K562 (cell line): ENCODE measurements around the gene ZNF468. TPM values are rescaled to one million over a fixed set of nuclear protein-coding genes. Genes with fewer than 3 reads are reported as not detected.

ENCODE experiments used
- ATAC-seq: fragments of 200-7000 bp; cut with Tn5 transposase; 3 replicates; pipeline ENCODE4 v1.9.1; 2020; ENCODE audit warnings: moderate library complexity
- BruUV-seq: library from RNA; stranded (reverse); fragments of 400-500 nt; replicated peaks from 2 replicates; lab custom pipeline; 2021; lab: Mats Ljungman, UMichigan
- CTCF ChIA-PET: fragments of 300-600 bp; formaldehyde crosslinking; extraction: SDS; loops from one replicate; lab custom pipeline; 2021; ENCODE audit warnings: low intra/inter-chr PET ratio; lab: Yijun Ruan, JAX
- POLR2A ChIA-PET: fragments of 300-600, 350-650 bp; sonication (Branson Sonifier 250); formaldehyde crosslinking; extraction: SDS; loops from one replicate; lab custom pipeline; 2021; ENCODE audit warnings: antibody characterized with exemption, inconsistent platforms; lab: Yijun Ruan, JAX
- DNase-seq, 4 experiments: peaks; one replicate each; pipeline versions ENCODE4 v3.0.0 to v3.0.0-alpha.2; 2011 to 2018; ENCODE audit warnings: low spot score in 3 of 4, mixed read lengths in 3 of 4; ENCODE audit errors: extremely low read depth in 1 of 4
- FAIRE-seq: peaks from 2 replicates; lab custom pipeline; 2011; peaks lifted over from hg19 to GRCh38; lab: Jason Lieb, UNC
- H2AFZ ChIP-seq: 2 replicates; pipeline ENCODE4 v1.6.0; 2011; ENCODE audit warnings: low read depth, low read length, control low read depth, inconsistent platforms
- H3K27ac ChIP-seq: fragments of 200-600 bp; 3 replicates; pipeline ENCODE4 v1.8.0; 2011; ENCODE audit warnings: low read depth, mild to moderate bottlenecking, control low read depth, inconsistent platforms, low read length, moderate library complexity, mixed read lengths; ENCODE audit errors: extremely low read depth
- H3K27me3 ChIP-seq, 2 experiments: fragments of 300-600 bp in 1 of 2; 2 replicates in 1 of 2; 3 replicates in 1 of 2; pipeline versions ENCODE4 v1.6.0 to v1.8.0; 2011; ENCODE audit warnings: inconsistent platforms in 2 of 2, low read length in 2 of 2, mild to moderate bottlenecking in 1 of 2, mixed read lengths in 1 of 2, moderate library complexity in 1 of 2; ENCODE audit not compliant: control insufficient read depth in 2 of 2, insufficient read depth in 2 of 2
- H3K36me3 ChIP-seq: fragments of 300-600 bp; 3 replicates; pipeline ENCODE4 v1.8.0; 2011; ENCODE audit warnings: mild to moderate bottlenecking, low read length, inconsistent platforms; ENCODE audit not compliant: control insufficient read depth, insufficient read depth
- H3K4me1 ChIP-seq, 2 experiments: fragments of 200-600 bp in 1 of 2; replicated peaks in 1 of 2; 2 replicates in 1 of 2; 3 replicates in 1 of 2; pipeline versions ENCODE4 v1.5.1 to v1.8.0; 2011; ENCODE audit warnings: inconsistent platforms in 2 of 2, low read length in 2 of 2, mild to moderate bottlenecking in 1 of 2, mixed read lengths in 1 of 2, moderate library complexity in 1 of 2; ENCODE audit not compliant: control insufficient read depth in 2 of 2, insufficient read depth in 2 of 2
- H3K4me2 ChIP-seq: 2 replicates; pipeline ENCODE4 v1.6.1; 2011; ENCODE audit warnings: low read length, control low read depth, inconsistent platforms, mixed read lengths; ENCODE audit not compliant: insufficient read depth
- H3K4me3 ChIP-seq: fragments of 200-600 bp; sonication (generic), shearing (Covaris generic); 2 replicates; pipeline ENCODE4 v1.5.1; 2016; ENCODE audit warnings: control low read depth, inconsistent platforms
- H3K79me2 ChIP-seq: fragments of 200-600 bp; 3 replicates; pipeline ENCODE4 v1.8.0; 2011; ENCODE audit warnings: low read length, inconsistent platforms; ENCODE audit not compliant: control insufficient read depth, insufficient read depth
- H3K9ac ChIP-seq, 2 experiments: 2 replicates each; pipeline versions ENCODE4 v1.6.0 to v1.6.1; 2011; ENCODE audit warnings: low read depth in 2 of 2, low read length in 2 of 2, control low read depth in 1 of 2, inconsistent platforms in 1 of 2, mild to moderate bottlenecking in 1 of 2, mixed read lengths in 1 of 2; ENCODE audit not compliant: insufficient read depth in 1 of 2
- H3K9me1 ChIP-seq: one replicate; pipeline ENCODE4 v1.6.0; 2011; ENCODE audit warnings: inconsistent platforms, mild to moderate bottlenecking, low read length, moderate library complexity; ENCODE audit not compliant: control insufficient read depth, insufficient read depth
- H3K9me3 ChIP-seq: replicated peaks from 2 replicates; pipeline ENCODE4 v1.5.1; 2011; ENCODE audit warnings: low read depth, low read length, inconsistent platforms; ENCODE audit not compliant: control insufficient read depth, insufficient read depth
- H4K20me1 ChIP-seq: replicated peaks from 2 replicates; pipeline ENCODE4 v1.6.1; 2011; ENCODE audit warnings: low read length, inconsistent platforms, mixed read lengths; ENCODE audit not compliant: control insufficient read depth, insufficient read depth
- ASH1L ChIP-seq: fragments of 450-650 bp; IDR thresholded peaks from 2 replicates; pipeline ENCODE4 v1.6.1; 2018; ENCODE audit warnings: borderline replicate concordance, mild to moderate bottlenecking, low read depth; ENCODE audit not compliant: partially characterized antibody
- CBFA2T3 ChIP-seq: fragments of 450-650 bp; IDR thresholded peaks from 2 replicates; pipeline ENCODE4 v1.6.1; 2017
- DPF2 ChIP-seq: fragments of 450-650 bp; IDR thresholded peaks from 2 replicates; pipeline ENCODE4 v1.6.1; 2016
- NCOA2 ChIP-seq, 2 experiments: fragments of 450-650 bp; IDR thresholded peaks; 2 replicates each; pipeline ENCODE4 v1.6.1; 2018; ENCODE audit warnings: mild to moderate bottlenecking in 2 of 2, moderate library complexity in 1 of 2; ENCODE audit not compliant: partially characterized antibody in 2 of 2
- POLR2G ChIP-seq: fragments of 200-400 bp; formaldehyde crosslinking; IDR thresholded peaks from 2 replicates; pipeline ENCODE4 v1.6.1; 2017; ENCODE audit warnings: low read depth, mild to moderate bottlenecking, antibody characterized with exemption, low read length, moderate library complexity
- RCOR1 ChIP-seq, 2 experiments: IDR thresholded peaks; 2 replicates each; pipeline ENCODE4 v1.6.1; 2012; ENCODE audit warnings: low read depth in 2 of 2, low read length in 2 of 2, borderline replicate concordance in 1 of 2, improper control_type of control experiment in 1 of 2
- SETDB1 ChIP-seq: IDR thresholded peaks from one replicate; pipeline ENCODE4 v1.6.1; 2012; ENCODE audit warnings: low read length, control low read depth, inconsistent platforms
- TAF7 ChIP-seq: fragments of 450-650 bp; IDR thresholded peaks from 2 replicates; pipeline ENCODE4 v1.6.1; 2016; ENCODE audit warnings: missing genetic modification characterization, missing compliant biosample characterization
- TEAD1 ChIP-seq, 2 experiments: fragments of 450-650 bp in 1 of 2; sonication (generic) in 1 of 2; formaldehyde crosslinking; IDR thresholded peaks; 2 replicates each; pipeline versions ENCODE4 v1.4.0 to v1.8.0; 2020 to 2022; ENCODE audit warnings: mild to moderate bottlenecking in 2 of 2, missing genetic modification reagents in 1 of 2
- TGIF2 ChIP-seq: sonication (generic); formaldehyde crosslinking; IDR thresholded peaks from 2 replicates; pipeline ENCODE4 v1.8.1; 2022; ENCODE audit warnings: mild to moderate bottlenecking, missing genetic modification reagents, moderate library complexity
- WGBS: fragments of 100-300 bp; shearing (Covaris generic); methylation state at CpG from one replicate; pipeline ENCODE4 v1.1.6; 2016; ENCODE audit warnings: low coverage, mixed read lengths; ENCODE audit not compliant: insufficient coverage; ENCODE audit errors: missing lambda C conversion rate; 5-methylcytosine and 5-hydroxymethylcytosine counted together
- in situ Hi-C: fragments of 300-500 bp; cut with MboI; formaldehyde crosslinking; loops from 4 replicates; pipeline ENCODE4 v1.15.0; 2018; ENCODE audit warnings: inconsistent platforms, mixed read lengths
- intact Hi-C: fragments of 100-400 bp; cut with micrococcal nuclease; formaldehyde crosslinking; loops from 2 replicates; pipeline ENCODE4 v1.14.2; 2022
- polyA plus RNA-seq, 8 experiments: library from polyadenylated mRNA; depleted of rRNA in 4 of 8; stranded (reverse) in 5 of 8; unstranded in 3 of 8; fragments of >200 nt; fragmentation: Nextera tagmentation in 2 of 8; fragmentation: Illumina TruSeq in 1 of 8; extraction: Ambion mirVana in 2 of 8; extraction: Trizol in 1 of 8; gene quantifications; 2 replicates each; pipeline versions ENCODE4 v1.2.1 to v1.2.3, GENCODE V29; 2011 to 2014; ENCODE audit warnings: inconsistent platforms in 1 of 8, missing spikeins in 1 of 8
- total RNA-seq, 7 experiments: library from RNA; depleted of rRNA in 6 of 7; stranded (reverse); fragments of >200 nt in 6 of 7; fragmentation: Illumina TruSeq in 2 of 7; extraction: Trizol in 2 of 7; gene quantifications; 2 replicates each; pipeline versions ENCODE4 v1.2.1 to v1.2.3, GENCODE V29; 2011 to 2021; ENCODE audit warnings: low replicate concordance in 1 of 7
- TF ChIP-seq, protein P1 (sequence below): IDR thresholded peaks from 3 replicates; pipeline ENCODE4 v1.6.1; 2011; ENCODE audit warnings: borderline replicate concordance, mild to moderate bottlenecking, moderate library complexity; ENCODE audit not compliant: insufficient read length; ENCODE audit errors: extremely low read depth
- TF ChIP-seq, protein P2 (sequence below): IDR thresholded peaks from 2 replicates; pipeline ENCODE4 v1.6.1; 2011; ENCODE audit not compliant: insufficient read length; ENCODE audit errors: extremely low read depth
- TF ChIP-seq, protein P3 (sequence below), 2 experiments: IDR thresholded peaks; 2 replicates each; pipeline ENCODE4 v1.6.1; 2012; ENCODE audit warnings: improper control_type of control experiment in 2 of 2, low read depth in 2 of 2, low read length in 2 of 2, borderline replicate concordance in 1 of 2

The ZNF468 gene
- total and polyA plus RNA-seq, 9 of the 15 experiments (the other 6 are each of a cell fraction or from before 2014, with no cell fraction given) = 15.9 to 36.2 (median 23.2) TPM

DNA sequence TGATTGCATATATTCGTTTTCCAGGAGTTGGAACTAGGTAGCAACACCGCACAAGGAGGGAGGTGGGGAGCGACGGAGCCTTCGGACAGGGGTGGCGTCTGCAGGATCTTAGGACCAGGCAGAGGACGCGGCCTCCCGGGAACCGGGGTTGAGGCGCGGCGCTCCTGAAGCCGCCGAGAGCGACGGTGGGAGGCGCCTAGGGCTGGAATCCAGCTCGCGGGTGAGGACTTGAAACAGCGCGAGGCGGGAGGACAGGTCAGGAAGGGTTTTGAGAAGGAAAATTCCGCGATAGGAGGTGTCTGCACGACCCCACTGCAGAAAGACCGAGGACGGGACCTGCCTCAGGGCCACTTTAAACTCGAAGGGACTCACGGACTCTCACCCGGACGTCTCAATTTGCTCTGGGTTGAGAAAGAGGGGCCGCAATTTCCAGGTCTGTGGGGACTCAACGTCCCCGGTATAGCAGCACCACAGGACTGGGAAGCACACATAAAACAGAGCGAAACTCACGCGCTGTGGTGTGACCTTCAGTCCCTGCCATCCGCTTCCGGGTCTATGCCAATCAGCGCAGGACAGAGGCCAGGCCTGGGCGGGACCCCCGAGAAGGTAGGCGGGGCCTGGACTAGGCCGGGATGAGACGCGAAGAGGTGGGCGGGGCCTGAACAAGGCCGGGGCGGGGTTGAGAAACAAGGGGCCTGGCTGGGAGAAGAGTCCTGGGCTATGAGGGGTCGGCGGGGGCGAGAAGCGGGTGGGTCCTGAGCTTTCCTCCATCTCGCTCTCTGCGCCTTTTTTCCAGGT is 39.9 kb upstream of the ZNF468 start, which contains the start of gene ZNF320:
TSS of gene ZNF320 (minus strand) at position 498 of the 798 bp plus-strand sequence. CDS start 7,380 bp downstream, outside the sequence.
- ATAC-seq (peak; percentile 99), DNase-seq (peak; percentile 97 to 98 (median 97)), FAIRE-seq (peak; percentile 96)
- in situ Hi-C loops = no loop called here
- peak within 1 kb of the TSS; percentile 80 for H2AFZ ChIP-seq
- H3K27me3 ChIP-seq = no peaks in the 10 kb centered on the region
- H3K4me3 ChIP-seq = peak within 1 kb of the TSS; percentile 63
- H3K79me2 ChIP-seq = peaks cover 48% of the 10 kb centered on the region
- H3K36me3 ChIP-seq = peaks cover 25% of the 10 kb centered on the region; the same call in 1 of the 3 replicates
- H3K4me1 ChIP-seq = peaks cover 0 to 21% of the 10 kb centered on the region in 2 experiments; a peak in 4 of 5 replicates
- H3K9me1 ChIP-seq = no peaks in the 10 kb centered on the region
- peak within 1 kb of the TSS; percentile 86 for H3K4me2 ChIP-seq
- ChIA-PET CTCF (interaction anchor here (0.6 kb wide), 1 partner anchor 39 kb away, joined by 4 read pairs; no protein-coding TSS in a partner anchor), POLR2A (no interaction called here)
- BruUV-seq = TSS peak; percentile 77
- H4K20me1 ChIP-seq = no peaks in the 10 kb centered on the region
- no peaks in the 10 kb centered on the region for H3K9me3 ChIP-seq
- H3K9ac ChIP-seq = peak within 1 kb of the TSS; percentile 97 to 99
- under 1% methylated on average over 49 of the region's 56 CpGs for WGBS
- intact Hi-C loops = loop anchor here (5.0 kb wide), 1 partner anchor 40 kb away; no protein-coding TSS in a partner anchor
- H3K27ac ChIP-seq = peak within 1 kb of the TSS; percentile 92
- no peak for TF ChIP-seq CBFA2T3
- TF ChIP-seq SETDB1 = no peak
- TF ChIP-seq, protein P1, sequence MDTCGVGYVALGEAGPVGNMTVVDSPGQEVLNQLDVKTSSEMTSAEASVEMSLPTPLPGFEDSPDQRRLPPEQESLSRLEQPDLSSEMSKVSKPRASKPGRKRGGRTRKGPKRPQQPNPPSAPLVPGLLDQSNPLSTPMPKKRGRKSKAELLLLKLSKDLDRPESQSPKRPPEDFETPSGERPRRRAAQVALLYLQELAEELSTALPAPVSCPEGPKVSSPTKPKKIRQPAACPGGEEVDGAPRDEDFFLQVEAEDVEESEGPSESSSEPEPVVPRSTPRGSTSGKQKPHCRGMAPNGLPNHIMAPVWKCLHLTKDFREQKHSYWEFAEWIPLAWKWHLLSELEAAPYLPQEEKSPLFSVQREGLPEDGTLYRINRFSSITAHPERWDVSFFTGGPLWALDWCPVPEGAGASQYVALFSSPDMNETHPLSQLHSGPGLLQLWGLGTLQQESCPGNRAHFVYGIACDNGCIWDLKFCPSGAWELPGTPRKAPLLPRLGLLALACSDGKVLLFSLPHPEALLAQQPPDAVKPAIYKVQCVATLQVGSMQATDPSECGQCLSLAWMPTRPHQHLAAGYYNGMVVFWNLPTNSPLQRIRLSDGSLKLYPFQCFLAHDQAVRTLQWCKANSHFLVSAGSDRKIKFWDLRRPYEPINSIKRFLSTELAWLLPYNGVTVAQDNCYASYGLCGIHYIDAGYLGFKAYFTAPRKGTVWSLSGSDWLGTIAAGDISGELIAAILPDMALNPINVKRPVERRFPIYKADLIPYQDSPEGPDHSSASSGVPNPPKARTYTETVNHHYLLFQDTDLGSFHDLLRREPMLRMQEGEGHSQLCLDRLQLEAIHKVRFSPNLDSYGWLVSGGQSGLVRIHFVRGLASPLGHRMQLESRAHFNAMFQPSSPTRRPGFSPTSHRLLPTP = no peak
- TF ChIP-seq TGIF2 = no peak
- 0 out of 4 replicates have a peak, but pooled peaks of 1 of the 2 experiments have one; percentile 30 for TF ChIP-seq TEAD1 (CRISPR knock-in tag; IDR thresholded peaks at IDR 0.05)
- TF ChIP-seq, protein P2, sequence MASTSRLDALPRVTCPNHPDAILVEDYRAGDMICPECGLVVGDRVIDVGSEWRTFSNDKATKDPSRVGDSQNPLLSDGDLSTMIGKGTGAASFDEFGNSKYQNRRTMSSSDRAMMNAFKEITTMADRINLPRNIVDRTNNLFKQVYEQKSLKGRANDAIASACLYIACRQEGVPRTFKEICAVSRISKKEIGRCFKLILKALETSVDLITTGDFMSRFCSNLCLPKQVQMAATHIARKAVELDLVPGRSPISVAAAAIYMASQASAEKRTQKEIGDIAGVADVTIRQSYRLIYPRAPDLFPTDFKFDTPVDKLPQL = no peak
- TF ChIP-seq, protein P3, sequence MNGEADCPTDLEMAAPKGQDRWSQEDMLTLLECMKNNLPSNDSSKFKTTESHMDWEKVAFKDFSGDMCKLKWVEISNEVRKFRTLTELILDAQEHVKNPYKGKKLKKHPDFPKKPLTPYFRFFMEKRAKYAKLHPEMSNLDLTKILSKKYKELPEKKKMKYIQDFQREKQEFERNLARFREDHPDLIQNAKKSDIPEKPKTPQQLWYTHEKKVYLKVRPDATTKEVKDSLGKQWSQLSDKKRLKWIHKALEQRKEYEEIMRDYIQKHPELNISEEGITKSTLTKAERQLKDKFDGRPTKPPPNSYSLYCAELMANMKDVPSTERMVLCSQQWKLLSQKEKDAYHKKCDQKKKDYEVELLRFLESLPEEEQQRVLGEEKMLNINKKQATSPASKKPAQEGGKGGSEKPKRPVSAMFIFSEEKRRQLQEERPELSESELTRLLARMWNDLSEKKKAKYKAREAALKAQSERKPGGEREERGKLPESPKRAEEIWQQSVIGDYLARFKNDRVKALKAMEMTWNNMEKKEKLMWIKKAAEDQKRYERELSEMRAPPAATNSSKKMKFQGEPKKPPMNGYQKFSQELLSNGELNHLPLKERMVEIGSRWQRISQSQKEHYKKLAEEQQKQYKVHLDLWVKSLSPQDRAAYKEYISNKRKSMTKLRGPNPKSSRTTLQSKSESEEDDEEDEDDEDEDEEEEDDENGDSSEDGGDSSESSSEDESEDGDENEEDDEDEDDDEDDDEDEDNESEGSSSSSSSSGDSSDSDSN (IDR thresholded peaks at IDR 0.05; ENCODE audit: borderline replicate concordance in 1 of 2, low read depth in 2 of 2, low read length in 2 of 2) = peak in 1 of 2 experiments; percentile 12; a peak in 1 of 4 replicates
- TF ChIP-seq TAF7 = peak; percentile 55; the same call in 1 of the 2 replicates
- 0 out of 2 replicates have a peak, but pooled peaks have one; percentile 2 for TF ChIP-seq DPF2
- TF ChIP-seq ASH1L = peak; percentile 49
- peak; percentile 85 for TF ChIP-seq POLR2G
- TF ChIP-seq RCOR1 (IDR thresholded peaks at IDR 0.05; ENCODE audit: borderline replicate concordance in 1 of 2, low read depth in 2 of 2, low read length in 2 of 2) = 0 out of 4 replicates have a peak, but pooled peaks of 1 of the 2 experiments have one; percentile 3
- TF ChIP-seq NCOA2 (IDR thresholded peaks at IDR 0.05; ENCODE audit: partially characterized antibody in 2 of 2) = no peak
